NCI-H2227 (cell line): ENCODE data around the gene TSPAN18.

Experiments
- DNase-seq: peaks from one replicate; lab custom pipeline; 2025; ENCODE audit not compliant: unreplicated experiment; lab: John Stamatoyannopoulos, UW

Gene TSPAN18

GRCh38 chr11:44775366-44775984 is 48.7 kb downstream of the TSPAN18 start:
- peak; percentile 84 for DNase-seq

- DNase-seq, result peak; percentile 86
These were observed 49.3 kb downstream of the TSPAN18 start for GRCh38 chr11:44775985-44776446.

- DNase-seq, result no peak
These were observed 49.9 kb downstream of the TSPAN18 start for GRCh38 chr11:44776551-44777208.

- DNase-seq, result no peak
These were observed 50.7 kb downstream of the TSPAN18 start for GRCh38 chr11:44777209-44778194.

GRCh38 chr11:44778195-44779100 is 51.7 kb downstream of the TSPAN18 start:
- no peak for DNase-seq

GRCh38 chr11:44779736-44780520 is 53.2 kb downstream of the TSPAN18 start:
- no peak for DNase-seq

- DNase-seq, result no peak
These were observed 54.3 kb downstream of the TSPAN18 start for GRCh38 chr11:44780940-44781631.

GRCh38 chr11:44781655-44782054 is 54.9 kb downstream of the TSPAN18 start:
- DNase-seq, result no peak

- no peak for DNase-seq
These were observed 55.7 kb downstream of the TSPAN18 start for GRCh38 chr11:44782478-44782877.

GRCh38 chr11:44784436-44784760 is 57.6 kb downstream of the TSPAN18 start:
- no peak for DNase-seq

- no peak for DNase-seq
These were observed 58.1 kb downstream of the TSPAN18 start for GRCh38 chr11:44784851-44785250.

- no peak for DNase-seq
These were observed 59.3 kb downstream of the TSPAN18 start for GRCh38 chr11:44785856-44786607.

- no peak for DNase-seq
These were observed 60.3 kb downstream of the TSPAN18 start for GRCh38 chr11:44787070-44787469.

GRCh38 chr11:44787981-44788380 is 61.2 kb downstream of the TSPAN18 start:
- DNase-seq, result no peak

GRCh38 chr11:44788536-44789261 is 61.9 kb downstream of the TSPAN18 start:
- DNase-seq, result no peak

- no peak for DNase-seq
These were observed 62.7 kb downstream of the TSPAN18 start for GRCh38 chr11:44789496-44789895.

GRCh38 chr11:44790211-44790610 is 63.4 kb downstream of the TSPAN18 start:
- no peak for DNase-seq
